HG03060 (cell line): ENCODE measurements around the gene NLRC3.
"Not testable (repeated sequence)": the region's sequence is repeated elsewhere in the genome, so short reads cannot be mapped to it uniquely, and the experiment has no call there.

Source experiments
- ATAC-seq: cut with Tn5 transposase; IDR thresholded peaks from one replicate; pipeline ENCODE4 v1.9.1; 2021; ENCODE audit warnings: low read depth, moderate number of reproducible peaks; ENCODE audit not compliant: unreplicated experiment

Gene NLRC3

GRCh38 chr16:3519581-3519980 lies 57.6 kb downstream of the NLRC3 start:
- no peak for ATAC-seq

GRCh38 chr16:3518986-3519348 lies 58.2 kb downstream of the NLRC3 start:
- no peak for ATAC-seq

DNA sequence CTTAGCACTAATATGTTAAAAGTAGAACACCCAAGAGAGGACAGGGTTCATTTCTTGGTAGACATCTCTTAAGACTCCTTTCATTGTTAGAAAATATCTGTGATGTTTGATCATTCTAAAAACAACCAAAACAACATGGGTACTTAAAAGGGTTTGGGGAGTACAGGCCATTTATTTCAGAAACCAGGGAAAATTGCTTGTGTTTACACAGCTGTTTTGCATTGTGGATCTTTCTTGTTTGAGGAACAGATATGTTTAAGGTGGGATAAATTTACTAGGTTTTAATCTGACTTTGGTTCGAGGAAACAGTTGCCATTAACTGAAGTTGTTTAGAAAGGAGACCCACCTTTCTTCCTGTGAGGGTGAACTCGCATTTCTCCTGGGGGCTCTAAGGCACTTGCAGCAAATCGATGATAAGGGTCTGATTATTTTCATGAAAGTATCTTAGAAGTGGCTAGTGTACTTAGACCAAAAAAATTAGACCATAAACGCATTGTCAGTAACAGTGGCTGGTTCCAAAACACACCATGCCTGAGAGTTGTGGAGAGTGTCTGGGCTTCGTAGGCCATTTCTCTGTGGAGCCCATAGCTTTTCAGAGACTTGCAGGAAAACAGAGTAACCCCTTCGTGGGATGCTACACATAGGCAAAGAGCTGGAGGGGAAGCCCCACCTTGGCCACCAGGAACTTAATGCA lies 58.8 kb downstream of the NLRC3 start:
- ATAC-seq: no peak

- no peak for ATAC-seq
These were observed 61.3 kb downstream of the NLRC3 start for GRCh38 chr16:3515897-3516296.

- no peak for ATAC-seq
These were observed 62.6 kb downstream of the NLRC3 start for GRCh38 chr16:3514621-3515020.

DNA sequence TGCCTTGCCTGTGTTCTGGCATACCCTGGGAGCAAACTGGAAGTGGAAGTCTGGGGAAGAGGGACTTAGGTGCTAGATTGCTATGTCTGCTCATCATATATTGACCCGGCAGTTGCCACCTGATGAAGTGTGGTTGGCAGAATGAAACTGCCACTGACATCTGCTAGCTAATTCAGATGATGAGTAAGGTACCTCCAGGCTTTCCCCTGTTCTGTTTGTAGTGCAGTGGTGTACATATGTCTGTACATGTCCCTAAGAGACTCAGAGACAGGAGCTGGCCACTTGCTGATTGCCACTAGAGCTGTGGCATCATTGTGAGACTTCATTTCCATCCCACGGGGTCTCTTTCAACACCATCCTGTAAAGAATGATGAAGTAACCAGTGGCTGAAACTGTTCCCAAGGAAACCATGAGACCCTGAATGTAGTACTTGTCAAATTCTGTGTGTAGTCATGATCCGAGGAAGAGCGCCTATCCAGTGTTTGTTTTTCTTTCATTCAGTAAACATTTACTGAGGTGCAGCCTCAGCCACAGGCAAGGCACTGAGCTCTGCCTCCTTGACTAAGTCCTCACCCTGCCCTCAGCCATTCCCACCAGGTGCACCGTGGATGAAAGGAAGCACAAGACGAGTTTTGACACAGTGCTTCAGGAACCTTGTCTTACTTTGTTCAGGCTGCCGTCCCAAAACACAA lies 63.2 kb downstream of the NLRC3 start:
- ATAC-seq: no peak

- ATAC-seq: no peak
These were observed 65.7 kb downstream of the NLRC3 start for GRCh38 chr16:3511286-3512180.

DNA sequence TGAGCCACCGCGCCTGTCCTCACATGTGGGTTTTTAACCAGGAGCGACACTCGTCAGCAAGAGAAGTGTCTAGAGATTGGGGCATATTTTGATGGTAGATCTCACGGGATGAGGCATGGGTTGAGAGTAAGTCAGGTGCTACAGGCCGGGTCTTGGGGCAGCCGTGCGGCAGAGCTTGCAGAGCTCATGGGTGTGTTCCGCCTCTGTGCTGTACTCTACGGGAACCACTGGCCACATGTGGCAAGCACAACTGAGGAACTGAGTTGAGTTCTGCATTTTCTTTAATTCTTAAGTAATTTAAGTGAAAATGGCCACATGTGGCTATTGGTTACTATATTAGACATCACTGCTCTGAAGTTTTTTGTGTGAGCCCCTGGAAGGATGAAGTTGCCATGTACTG lies 66.8 kb downstream of the NLRC3 start:
- no peak for ATAC-seq

DNA sequence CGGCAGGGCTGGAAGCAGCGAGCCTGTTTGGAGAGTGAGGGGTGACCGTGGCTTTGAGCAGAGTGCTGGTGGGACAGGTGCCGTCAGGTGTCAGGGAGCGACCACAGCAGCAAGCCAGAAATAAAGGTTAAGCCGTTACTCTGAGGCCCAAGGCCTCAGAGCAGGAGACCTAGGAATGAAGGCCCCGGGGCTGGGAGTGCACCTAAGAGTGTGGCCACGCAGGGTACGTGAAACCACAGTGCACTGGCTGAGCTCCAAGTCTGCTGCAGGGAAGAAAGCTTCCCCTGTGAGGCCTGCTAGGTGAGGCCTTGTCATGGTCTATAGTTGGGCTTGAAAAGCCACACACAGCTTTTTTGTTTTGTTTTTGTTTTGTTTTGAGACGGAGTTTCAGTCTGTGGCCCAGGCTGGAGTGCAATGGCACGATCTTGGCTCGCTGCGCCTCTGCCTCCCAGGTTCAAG lies 67.7 kb downstream of the NLRC3 start:
- peak; percentile 58 for ATAC-seq

GRCh38 chr16:3508736-3509135 lies 68.5 kb downstream of the NLRC3 start:
- ATAC-seq: no peak

DNA sequence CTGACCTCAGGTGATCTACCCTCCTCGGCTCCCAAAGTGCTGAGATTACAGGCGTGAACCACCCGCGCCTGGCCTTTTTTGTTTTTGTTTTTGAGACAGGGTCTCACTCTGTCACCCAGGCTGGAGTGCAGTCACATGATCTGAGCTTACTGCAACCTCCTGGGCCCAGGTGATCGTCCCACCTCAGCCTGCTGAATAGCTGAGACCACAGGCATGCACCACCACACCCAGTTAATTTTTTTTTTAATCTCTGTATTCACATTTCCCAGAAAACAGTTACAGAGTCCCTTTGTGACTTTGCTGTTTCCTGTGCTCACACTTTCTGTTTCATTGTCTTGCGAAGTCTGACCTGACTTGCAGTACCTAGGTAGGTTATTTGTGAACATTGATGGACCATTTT lies 73.7 kb downstream of the NLRC3 start:
- no peak for ATAC-seq

DNA sequence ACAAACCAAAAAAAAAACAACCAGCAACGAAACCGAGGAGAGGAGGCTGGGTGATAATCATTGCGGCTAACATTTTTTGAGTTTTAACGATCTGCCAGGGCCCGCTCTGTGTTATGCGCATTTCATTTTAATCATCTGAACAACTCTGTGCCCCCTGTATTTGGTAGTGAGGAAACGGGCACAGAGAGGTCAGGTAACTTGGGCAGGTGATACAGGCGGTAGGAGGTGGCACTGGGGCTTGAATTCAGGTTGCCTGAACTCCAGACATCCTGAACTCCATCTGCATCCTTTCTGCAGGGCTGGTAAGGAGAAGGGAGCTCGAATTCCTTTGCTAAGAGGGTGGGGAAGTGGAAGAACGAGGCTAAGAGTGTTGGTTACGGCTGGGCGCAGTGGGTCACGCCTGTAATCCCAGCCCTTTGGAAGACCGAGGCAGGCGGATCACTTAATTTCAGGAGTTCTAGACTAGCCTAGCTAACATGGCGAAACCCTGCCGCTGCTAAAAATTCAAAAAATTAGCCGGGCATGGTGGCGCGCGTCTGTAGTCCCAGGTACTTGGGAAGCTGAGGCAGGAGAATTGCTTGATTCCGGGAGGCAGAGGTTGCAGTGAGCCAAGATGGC lies 75.3 kb downstream of the NLRC3 start:
- ATAC-seq: no peak

DNA sequence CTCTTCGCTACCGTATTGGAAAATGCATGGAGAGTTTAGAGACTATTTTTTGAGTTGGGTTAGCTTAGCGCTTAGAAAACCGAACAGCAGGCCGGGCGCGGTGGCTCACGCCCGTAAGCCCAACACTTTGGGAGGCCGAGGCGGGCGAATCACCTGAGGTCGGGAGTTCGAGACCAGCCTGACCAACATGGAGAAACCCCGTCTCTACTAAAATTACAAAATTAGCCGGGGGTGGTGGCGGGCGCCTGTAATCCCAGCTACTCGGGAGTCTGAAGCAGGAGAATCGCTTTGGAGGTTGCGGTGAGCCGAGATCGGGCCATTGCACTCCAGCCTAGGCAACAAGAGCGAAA lies 75.8 kb downstream of the NLRC3 start:
- not testable (repeated sequence) for ATAC-seq

- no peak for ATAC-seq
These were observed 78.2 kb downstream of the NLRC3 start for GRCh38 chr16:3498988-3499387.

GRCh38 chr16:3497771-3498170 lies 79.4 kb downstream of the NLRC3 start:
- no peak for ATAC-seq

GRCh38 chr16:3496386-3496785 lies 80.8 kb downstream of the NLRC3 start:
- no peak for ATAC-seq

DNA sequence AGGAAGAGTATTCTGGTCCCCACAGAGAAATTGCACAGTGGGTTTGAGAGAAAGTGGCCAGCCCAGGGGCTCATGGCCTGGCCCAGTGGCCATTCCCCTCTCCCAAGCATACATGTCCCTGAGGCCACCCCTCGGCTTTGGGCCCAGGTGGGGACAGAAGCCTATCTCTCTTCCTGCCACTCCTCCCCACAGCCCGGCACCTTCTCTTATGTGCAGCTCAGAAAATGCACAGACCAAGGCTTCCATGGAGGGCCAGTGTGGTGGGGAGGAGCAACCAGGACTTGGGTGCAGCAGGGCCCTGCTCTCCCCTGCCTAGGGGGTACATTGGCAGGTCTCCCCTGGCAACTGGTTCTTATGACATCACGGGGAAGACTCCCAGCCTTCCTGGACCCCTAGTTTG lies 82.0 kb downstream of the NLRC3 start, which contains the start of gene C16orf90:
TSS of gene C16orf90 (minus strand) at position 314 of the 400 bp plus-strand sequence. CDS start at position 246, 68 bp downstream.
- ATAC-seq: no peak

GRCh38 chr16:3494386-3494973 lies 82.7 kb downstream of the NLRC3 start:
- no peak for ATAC-seq

DNA sequence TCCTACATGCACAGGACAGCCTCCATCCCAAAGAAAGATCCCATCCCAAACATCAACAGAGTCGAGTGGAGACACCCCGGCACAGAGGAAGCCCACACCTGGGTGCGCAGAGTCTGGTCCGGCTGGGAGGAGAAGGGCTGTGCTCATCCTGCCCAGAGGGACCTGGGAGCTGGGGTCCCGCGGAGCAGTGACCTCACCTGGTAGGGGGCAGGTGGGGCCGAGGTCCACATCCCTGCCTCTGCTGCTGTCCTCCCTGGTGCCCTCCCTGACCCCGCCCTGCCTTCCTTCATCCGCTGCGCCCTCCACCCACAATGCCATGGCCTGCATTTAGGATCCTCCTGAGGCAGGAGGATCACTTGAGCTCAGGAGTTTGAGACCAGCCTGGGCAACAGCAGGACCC lies 84.8 kb downstream of the NLRC3 start:
- ATAC-seq: no peak

DNA sequence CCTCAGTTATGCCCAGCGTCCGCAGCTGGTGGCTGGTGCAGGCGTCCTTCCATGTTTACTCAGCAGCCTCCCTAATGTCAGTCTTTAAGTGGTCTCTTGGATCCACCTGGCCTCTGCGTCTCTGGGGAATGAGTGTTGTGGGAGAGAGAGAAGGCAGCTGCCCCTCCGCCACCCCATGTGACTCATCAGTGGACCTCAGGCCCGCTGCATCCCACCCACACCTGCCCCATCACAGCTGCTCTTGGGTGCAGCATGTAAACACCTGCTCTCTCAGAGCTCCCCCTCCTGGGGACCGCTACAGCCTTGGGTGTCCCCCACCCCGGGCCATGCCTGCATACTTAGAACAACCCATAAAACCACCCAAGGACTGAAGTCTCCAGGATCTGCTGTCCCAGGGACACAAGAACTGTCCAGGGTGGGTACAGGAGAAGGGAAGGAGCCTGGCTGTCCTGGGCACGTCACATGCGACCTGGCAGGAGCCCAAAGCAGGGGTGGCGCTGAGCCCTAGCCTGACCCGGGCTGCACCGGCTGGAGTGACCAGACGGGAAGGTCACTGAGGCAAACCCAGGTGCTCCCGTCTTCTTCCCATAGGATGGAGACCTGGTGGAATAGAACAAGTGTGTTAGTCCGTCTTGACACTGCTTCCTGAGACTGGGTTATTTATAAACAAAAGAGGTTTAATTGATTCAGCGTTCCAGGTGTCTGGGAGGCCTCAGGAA lies 86.1 kb downstream of the NLRC3 start:
- ATAC-seq: no peak
